Measurements from ENCODE around the gene IL1F10. TPM values are rescaled to one million over a fixed set of nuclear protein-coding genes. Genes with fewer than 3 reads are reported as not detected.
A peak's percentile ranks its signal among the peaks of the same experiment; 100 is the strongest.

Gene IL1F10
- total RNA-seq, 3 donors from 2014 or later, result not detected

GRCh38 chr2:113081488-113082210, 13.9 kb downstream of the IL1F10 start:
- no peak for ATAC-seq
- intact Hi-C loops (cut with DNase I, micrococcal nuclease), result no loop called here
- no peak for TF ChIP-seq CTCF (IDR thresholded peaks at IDR 0.05)

GRCh38 chr2:113083296-113083695, 15.5 kb downstream of the IL1F10 start:
- no peaks in the 10 kb centered on the region for H3K4me1 ChIP-seq (ENCODE audit: low read depth)
- no peak for DNase-seq
- no peak overlapping the region for H3K4me3 ChIP-seq
- H3K9me3 ChIP-seq, result no peaks in the 10 kb centered on the region
- TF ChIP-seq CTCF (IDR thresholded peaks at IDR 0.05), result no peak
- no peaks in the 10 kb centered on the region for H3K36me3 ChIP-seq (ENCODE audit: low read depth)
- ATAC-seq, result no peak
- intact Hi-C loops (cut with DNase I, micrococcal nuclease), result no loop called here

More at GRCh38 chr2:113081488-113082210, 13.9 kb downstream of the IL1F10 start:
- Histone ChIP-seq H3K4me1 (ENCODE audit: low read depth) (no peaks in the 10 kb centered on the region), H3K36me3 (ENCODE audit: low read depth) (no peaks in the 10 kb centered on the region), H3K4me3 (no peak overlapping the region), H3K9me3 (no peaks in the 10 kb centered on the region)
- no peak for DNase-seq

DNA sequence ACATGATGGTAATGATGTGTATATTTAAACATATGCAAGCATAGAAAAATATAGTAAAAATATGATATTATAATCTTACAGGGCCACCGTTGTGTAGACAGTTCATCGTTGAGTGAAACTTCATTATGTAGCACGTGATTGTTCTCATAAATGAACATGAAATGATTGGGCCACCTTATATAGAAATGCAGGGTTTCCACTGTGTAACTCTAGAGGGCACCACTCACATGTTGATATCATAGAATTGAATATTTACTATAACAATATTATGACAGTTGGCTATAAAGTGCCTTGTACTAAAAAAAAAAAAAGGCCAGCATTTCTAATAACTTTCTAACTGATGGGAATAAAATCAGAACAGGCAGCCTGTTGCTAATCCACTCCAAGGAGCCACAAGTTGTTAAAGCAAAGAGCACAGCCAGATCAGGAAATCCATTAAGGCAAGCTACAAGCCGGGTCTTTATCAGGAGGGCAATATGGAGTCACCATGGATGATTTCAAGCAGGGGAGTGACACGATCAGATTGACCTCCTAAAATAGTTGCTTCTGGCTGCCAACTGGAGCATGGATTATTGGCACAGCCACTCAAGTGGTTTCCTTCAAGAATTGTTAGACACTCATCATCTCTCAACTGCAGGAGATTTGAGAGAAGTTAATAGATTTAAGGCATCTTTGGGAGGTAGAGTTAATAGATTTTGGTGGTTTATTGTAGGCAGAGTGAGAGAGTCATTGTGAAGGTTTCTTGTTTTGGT, 16.7 kb downstream of the IL1F10 start:
- ATAC-seq (peak; percentile 75), DNase-seq (peak in 1 of 3 donors; percentile 32)
- Histone ChIP-seq H3K9me3 (no peaks in the 10 kb centered on the region), H3K36me3 (ENCODE audit: low read depth) (no peaks in the 10 kb centered on the region), H3K4me1 (ENCODE audit: low read depth) (no peaks in the 10 kb centered on the region), H3K4me3 (no peak overlapping the region)
- peak; percentile 9 for TF ChIP-seq CTCF (IDR thresholded peaks at IDR 0.05)
- intact Hi-C loops (cut with DNase I, micrococcal nuclease), result no loop called here

DNA sequence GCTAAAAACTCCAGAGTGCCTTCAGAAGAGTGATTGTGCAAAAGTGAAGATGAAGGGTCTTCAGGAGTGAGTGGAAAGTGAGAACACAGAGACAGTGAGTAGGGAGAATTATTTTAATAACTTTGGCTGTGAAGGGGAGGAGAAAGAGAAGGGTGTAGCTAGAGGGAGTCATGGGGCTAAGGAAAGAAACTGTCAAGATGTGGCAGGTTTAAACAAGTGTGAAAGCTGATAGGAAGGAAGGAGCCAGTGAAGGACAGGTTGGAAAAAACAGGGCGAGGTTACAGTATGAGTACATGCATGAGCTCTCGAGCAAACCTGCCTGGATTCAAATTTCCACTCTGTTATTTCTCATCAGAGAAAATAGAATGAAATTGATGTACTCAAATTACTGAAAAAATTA, 17.8 kb downstream of the IL1F10 start:
- ATAC-seq (no peak), DNase-seq (no peak)
- Histone ChIP-seq H3K9me3 (no peaks in the 10 kb centered on the region), H3K36me3 (ENCODE audit: low read depth) (no peaks in the 10 kb centered on the region), H3K4me1 (ENCODE audit: low read depth) (no peaks in the 10 kb centered on the region), H3K4me3 (no peak overlapping the region)
- no peak for TF ChIP-seq CTCF (IDR thresholded peaks at IDR 0.05)
- intact Hi-C loops (cut with DNase I, micrococcal nuclease), result no loop called here

GRCh38 chr2:113088213-113088992, 20.6 kb downstream of the IL1F10 start:
- TF ChIP-seq CTCF (IDR thresholded peaks at IDR 0.05), result no peak
- no peak for ATAC-seq

More at GRCh38 chr2:113088213-113088992, 20.6 kb downstream of the IL1F10 start:
- Histone ChIP-seq H3K4me3 (no peak overlapping the region), H3K36me3 (ENCODE audit: low read depth) (no peaks in the 10 kb centered on the region), H3K9me3 (no peaks in the 10 kb centered on the region), H3K4me1 (ENCODE audit: low read depth) (no peaks in the 10 kb centered on the region)
- DNase-seq, result no peak
- intact Hi-C loops (cut with DNase I, micrococcal nuclease), result no loop called here

All from mucosa of descending colon (tissue), 3 donors.